Neural progenitor cell (in vitro differentiated cells): Measurements from ENCODE around the gene ZPR1.

Source experiments
- EZH2 ChIP-seq: fragments of 200-600 bp; sonication (generic); IDR thresholded peaks from 2 replicates; pipeline ENCODE4 v1.6.1; 2017; ENCODE audit warnings: antibody characterized with exemption, mild to moderate bottlenecking, moderate library complexity
- EZH2phosphoT487 ChIP-seq: fragments of 200-600 bp; sonication (generic); IDR thresholded peaks from 2 replicates; pipeline ENCODE4 v1.6.1; 2017; ENCODE audit warnings: antibody characterized with exemption

DNA sequence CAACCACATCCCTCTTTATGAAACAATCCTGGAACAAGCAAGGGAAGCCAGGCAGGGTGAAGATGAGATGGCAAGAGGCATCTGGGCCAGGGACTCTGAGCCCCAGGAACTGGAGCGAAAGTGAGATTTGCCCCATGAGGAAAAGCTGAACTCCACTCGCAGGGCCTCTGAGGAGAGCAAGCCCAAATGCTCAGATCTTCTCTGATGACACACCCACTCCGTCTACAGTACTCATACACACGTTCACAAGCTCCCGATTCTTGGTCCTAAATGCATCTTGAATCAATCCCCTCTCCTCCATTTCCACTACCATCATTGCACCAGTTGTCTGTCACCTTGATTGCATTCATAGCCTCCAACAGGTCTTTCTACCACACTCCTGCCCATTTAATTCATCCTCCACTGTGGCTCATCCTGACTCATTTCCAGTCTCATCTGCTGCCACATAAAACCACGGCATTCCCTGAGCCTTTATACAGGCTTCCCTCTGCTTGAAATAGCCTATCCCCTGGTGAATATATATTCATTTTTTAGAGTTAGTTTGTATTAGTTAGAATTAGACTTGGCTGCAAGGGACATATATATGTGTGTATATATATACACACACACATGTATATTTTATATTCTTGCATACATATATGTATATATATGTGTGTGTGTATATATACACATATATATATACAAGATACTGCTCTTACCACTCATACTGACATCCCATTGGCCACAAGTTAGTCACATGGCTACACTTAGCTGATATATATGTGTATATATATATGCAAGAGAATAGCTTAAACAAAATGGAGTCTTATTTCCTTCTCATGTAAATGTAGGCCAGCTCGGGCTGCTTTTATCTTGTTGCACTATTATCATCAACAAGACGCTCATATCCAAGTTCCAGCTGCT lies 5.3 kb upstream of the ZPR1 start:
- TF ChIP-seq EZH2 = no peak
- no peak for TF ChIP-seq EZH2phosphoT487
